CD4-positive, CD25-positive, alpha-beta regulatory T cell (primary cell): Measurements from ENCODE around the gene MYMK. TPM values are rescaled to one million over a fixed set of nuclear protein-coding genes. Genes with fewer than 3 reads are reported as not detected.

ENCODE experiments used
- ATAC-seq, 2 donors: fragments of 150-1000 bp; cut with Tn5 transposase; one replicate each; pipeline ENCODE4 v1.10.0; 2021; ENCODE audit warnings: low read depth in 2 of 2, moderate number of reproducible peaks in 2 of 2, moderate library complexity in 1 of 2
- DNase-seq, 3 donors: peaks; one replicate each; pipeline versions ENCODE4 v3.0.0 to v3.0.0-alpha.2; 2012 to 2022; ENCODE audit warnings: mixed read lengths in 1 of 3
- H3K27ac ChIP-seq: one replicate; pipeline ENCODE4 v1.7.0; 2013; ENCODE audit warnings: mild to moderate bottlenecking, low read length; ENCODE audit not compliant: insufficient read depth, poor library complexity, severe bottlenecking
- H3K27me3 ChIP-seq: one replicate; pipeline ENCODE4 v1.7.0; 2013; ENCODE audit warnings: low read length; ENCODE audit not compliant: control insufficient read depth, insufficient read depth
- H3K36me3 ChIP-seq: one replicate; pipeline ENCODE4 v1.7.0; 2013; ENCODE audit warnings: mild to moderate bottlenecking, low read length, moderate library complexity; ENCODE audit not compliant: control insufficient read depth, insufficient read depth
- H3K4me1 ChIP-seq: 2 replicates; pipeline ENCODE4 v1.7.0; 2013; ENCODE audit warnings: mild to moderate bottlenecking, low read length; ENCODE audit not compliant: insufficient read depth, control insufficient read depth, poor library complexity, severe bottlenecking
- H3K4me3 ChIP-seq: one replicate; pipeline ENCODE4 v1.7.0; 2013; ENCODE audit warnings: low read depth, mild to moderate bottlenecking, low read length, moderate library complexity
- H3K9me3 ChIP-seq, 2 experiments: 1 replicate in 1 of 2; 2 replicates in 1 of 2; pipeline ENCODE4 v1.7.0; 2013; ENCODE audit warnings: low read length in 2 of 2, mild to moderate bottlenecking in 1 of 2, moderate library complexity in 1 of 2; ENCODE audit not compliant: control insufficient read depth in 2 of 2
- H3K27ac Mint-ChIP-seq, 3 donors: one replicate each; pipeline ENCODE4 v1.8.0; 2020 to 2022; ENCODE audit warnings: mild to moderate bottlenecking in 3 of 3, mixed read lengths in 3 of 3, moderate library complexity in 2 of 3
- H3K27me3 Mint-ChIP-seq: one replicate; pipeline ENCODE4 v1.8.0; 2022; ENCODE audit warnings: mild to moderate bottlenecking, mixed read lengths
- H3K36me3 Mint-ChIP-seq: one replicate; pipeline ENCODE4 v1.8.0; 2020; ENCODE audit warnings: mixed read lengths
- H3K4me1 Mint-ChIP-seq, 4 donors: one replicate each; pipeline ENCODE4 v1.8.0; 2020 to 2022; ENCODE audit warnings: mixed read lengths in 4 of 4, mild to moderate bottlenecking in 1 of 4
- H3K4me3 Mint-ChIP-seq, 4 donors: one replicate each; pipeline ENCODE4 v1.8.0; 2020 to 2022; ENCODE audit warnings: mild to moderate bottlenecking in 4 of 4, mixed read lengths in 4 of 4, moderate library complexity in 3 of 4
- H3K9me3 Mint-ChIP-seq, 7 donors: one replicate each; pipeline ENCODE4 v1.8.0; 2020 to 2022; ENCODE audit warnings: mixed read lengths in 7 of 7, mild to moderate bottlenecking in 3 of 7, moderate library complexity in 2 of 7
- polyA plus RNA-seq, 4 donors: library from polyadenylated mRNA; unstranded; fragments of 300-500 nt; fragmentation: Illumina TruSeq; gene quantifications; one replicate each; pipeline ENCODE4 v1.2.3, GENCODE V29; 2021
- total RNA-seq: library from RNA; stranded (reverse); gene quantifications from one replicate; pipeline ENCODE4 v1.2.3, GENCODE V29; 2022

The MYMK gene
- total and polyA plus RNA-seq, 5 donors from 2014 or later, result not detected

GRCh38 chr9:133492061-133493021 is 32.4 kb downstream of the MYMK start:
- Mint-ChIP-seq H3K4me1 (no peaks in the 10 kb centered on the region), H3K27ac (no peak overlapping the region), H3K36me3 (no peaks in the 10 kb centered on the region), H3K4me3 (no peak overlapping the region), H3K27me3 (no peaks in the 10 kb centered on the region), H3K9me3 (no peaks in the 10 kb centered on the region)
- no peaks in the 10 kb centered on the region for H3K4me1 ChIP-seq
- H3K4me3 ChIP-seq, result no peak overlapping the region
- DNase-seq, result no peak
- H3K27me3 ChIP-seq, result no peaks in the 10 kb centered on the region
- no peaks in the 10 kb centered on the region for H3K9me3 ChIP-seq
- no peak overlapping the region for H3K27ac ChIP-seq
- no peaks in the 10 kb centered on the region for H3K36me3 ChIP-seq
- ATAC-seq, result no peak

- peaks cover 0 to 2% (median 0%) of the 10 kb centered on the region in 4 donors for H3K4me1 Mint-ChIP-seq
- no peaks in the 10 kb centered on the region for H3K9me3 Mint-ChIP-seq
- H3K4me3 Mint-ChIP-seq, result no peak overlapping the region
- H3K4me3 ChIP-seq, result no peak overlapping the region
- no peaks in the 10 kb centered on the region for H3K36me3 Mint-ChIP-seq
- no peaks in the 10 kb centered on the region for H3K36me3 ChIP-seq
- H3K4me1 ChIP-seq, result no peaks in the 10 kb centered on the region
- no peak for DNase-seq
- ATAC-seq, result no peak
- no peak overlapping the region for H3K27ac Mint-ChIP-seq
- no peaks in the 10 kb centered on the region for H3K27me3 ChIP-seq
- no peaks in the 10 kb centered on the region for H3K27me3 Mint-ChIP-seq
- no peak overlapping the region for H3K27ac ChIP-seq
- H3K9me3 ChIP-seq, result no peaks in the 10 kb centered on the region
Observed at GRCh38 chr9:133491656-133491925, 33.2 kb downstream of the MYMK start.

GRCh38 chr9:133490865-133491655 is 33.7 kb downstream of the MYMK start:
- Histone ChIP-seq H3K27me3 (no peaks in the 10 kb centered on the region), H3K36me3 (no peaks in the 10 kb centered on the region), H3K4me1 (peaks cover 3% of the 10 kb centered on the region), H3K27ac (no peak overlapping the region), H3K4me3 (no peak overlapping the region), H3K9me3 (no peaks in the 10 kb centered on the region)
- Mint-ChIP-seq H3K27ac (no peak overlapping the region), H3K4me3 (no peak overlapping the region), H3K9me3 (no peaks in the 10 kb centered on the region), H3K36me3 (no peaks in the 10 kb centered on the region), H3K4me1 (peaks cover 0 to 7% (median 0%) of the 10 kb centered on the region in 4 donors), H3K27me3 (peaks cover 5% of the 10 kb centered on the region)
- no peak for ATAC-seq
- DNase-seq, result no peak

- Histone ChIP-seq H3K27me3 (no peaks in the 10 kb centered on the region), H3K4me3 (no peak overlapping the region), H3K4me1 (peaks cover 6% of the 10 kb centered on the region), H3K27ac (no peak overlapping the region), H3K36me3 (no peaks in the 10 kb centered on the region), H3K9me3 (no peaks in the 10 kb centered on the region)
- H3K27ac Mint-ChIP-seq, result no peak overlapping the region
- ATAC-seq, result no peak
- DNase-seq, result no peak
- no peaks in the 10 kb centered on the region for H3K9me3 Mint-ChIP-seq
- H3K4me3 Mint-ChIP-seq, result no peak overlapping the region
- H3K27me3 Mint-ChIP-seq, result peaks cover 6% of the 10 kb centered on the region
- H3K4me1 Mint-ChIP-seq, result peaks cover 0 to 8% (median 0%) of the 10 kb centered on the region in 4 donors
- H3K36me3 Mint-ChIP-seq, result no peaks in the 10 kb centered on the region
Observed at GRCh38 chr9:133490201-133490681, 34.5 kb downstream of the MYMK start.

- Mint-ChIP-seq H3K9me3 (no peaks in the 10 kb centered on the region), H3K36me3 (no peaks in the 10 kb centered on the region), H3K4me1 (peaks cover 0 to 8% (median 0%) of the 10 kb centered on the region in 4 donors), H3K27ac (no peak overlapping the region), H3K4me3 (no peak overlapping the region), H3K27me3 (peaks cover 6% of the 10 kb centered on the region)
- no peak for ATAC-seq
- no peaks in the 10 kb centered on the region for H3K9me3 ChIP-seq
- H3K27ac ChIP-seq, result no peak overlapping the region
- no peaks in the 10 kb centered on the region for H3K36me3 ChIP-seq
- no peak for DNase-seq
- H3K27me3 ChIP-seq, result no peaks in the 10 kb centered on the region
- peaks cover 6% of the 10 kb centered on the region for H3K4me1 ChIP-seq
- H3K4me3 ChIP-seq, result no peak overlapping the region
Observed at GRCh38 chr9:133489253-133490190, 35.2 kb downstream of the MYMK start.

- DNase-seq (no peak), ATAC-seq (no peak)
- no peak overlapping the region for H3K27ac Mint-ChIP-seq
- Histone ChIP-seq H3K9me3 (no peaks in the 10 kb centered on the region), H3K4me3 (no peak overlapping the region), H3K36me3 (no peaks in the 10 kb centered on the region), H3K27me3 (no peaks in the 10 kb centered on the region), H3K27ac (no peak overlapping the region), H3K4me1 (peaks cover 6% of the 10 kb centered on the region)
- no peaks in the 10 kb centered on the region for H3K36me3 Mint-ChIP-seq
- H3K4me3 Mint-ChIP-seq, result no peak overlapping the region
- peaks cover 0 to 8% (median 0%) of the 10 kb centered on the region in 4 donors for H3K4me1 Mint-ChIP-seq
- no peaks in the 10 kb centered on the region for H3K9me3 Mint-ChIP-seq
- peaks cover 6% of the 10 kb centered on the region for H3K27me3 Mint-ChIP-seq
Observed at GRCh38 chr9:133488686-133489252, 36.0 kb downstream of the MYMK start.

- H3K4me1 ChIP-seq, result peaks cover 6% of the 10 kb centered on the region
- peaks cover 6% of the 10 kb centered on the region for H3K27me3 Mint-ChIP-seq
- no peak overlapping the region for H3K4me3 Mint-ChIP-seq
- H3K27ac ChIP-seq, result no peak overlapping the region
- H3K9me3 ChIP-seq, result no peaks in the 10 kb centered on the region
- no peak overlapping the region for H3K4me3 ChIP-seq
- no peaks in the 10 kb centered on the region for H3K36me3 Mint-ChIP-seq
- no peaks in the 10 kb centered on the region for H3K27me3 ChIP-seq
- ATAC-seq, result no peak
- no peaks in the 10 kb centered on the region for H3K9me3 Mint-ChIP-seq
- no peak overlapping the region for H3K27ac Mint-ChIP-seq
- peaks cover 0 to 8% (median 0%) of the 10 kb centered on the region in 4 donors for H3K4me1 Mint-ChIP-seq
- no peak for DNase-seq
- no peaks in the 10 kb centered on the region for H3K36me3 ChIP-seq
Observed at GRCh38 chr9:133487331-133487725, 37.4 kb downstream of the MYMK start.
